ENCODE measurements around the gene MYLK2. TPM values are rescaled to one million over a fixed set of nuclear protein-coding genes. Genes with fewer than 3 reads are reported as not detected.

MYLK2 gene
- total RNA-seq, 1 experiment from 2014 or later: 0.74 TPM

GRCh38 chr20:31881945-31882344 is 62.8 kb downstream of the MYLK2 start:
- Histone ChIP-seq H3K4me1 (ENCODE audit: insufficient read depth, low read length) (no peaks in the 10 kb centered on the region), H3K4me2 (ENCODE audit: insufficient read depth, insufficient read length, low read length) (no peak overlapping the region), H3K79me2 (ENCODE audit: insufficient read depth, low read length) (no peaks in the 10 kb centered on the region), H2BK5ac (ENCODE audit: insufficient read length, low read length) (no peak overlapping the region), H3K27ac (ENCODE audit: insufficient read length, low read depth, low read length) (no peak overlapping the region), H3K4ac (ENCODE audit: low read depth, low read length) (no peak overlapping the region), H4K5ac (ENCODE audit: insufficient read length, low read depth, low read length) (no peak overlapping the region), H2BK12ac (ENCODE audit: insufficient read length, low read depth, low read length) (no peak overlapping the region), H4K20me1 (ENCODE audit: control insufficient read depth, insufficient read depth, insufficient read length) (no peaks in the 10 kb centered on the region), H3K14ac (ENCODE audit: insufficient read depth, low read length) (no peak overlapping the region), H3K23ac (ENCODE audit: insufficient read length, low read depth, low read length) (no peak overlapping the region), H4K8ac (replicated peaks; ENCODE audit: insufficient read length, low read depth, low read length) (no peak overlapping the region), H2BK20ac (ENCODE audit: low read depth, low read length, poor library complexity, severe bottlenecking) (no peak overlapping the region), H2BK120ac (ENCODE audit: low read depth, low read length, poor library complexity, severe bottlenecking) (no peak overlapping the region), H4K91ac (ENCODE audit: insufficient read length, low read depth, low read length) (no peak overlapping the region), H3K56ac (ENCODE audit: insufficient read length, low read depth, low read length) (no peak overlapping the region), H2AFZ (ENCODE audit: low read length) (no peak overlapping the region), H3T11ph (ENCODE audit: low read length) (no peak overlapping the region), H2AK5ac (ENCODE audit: insufficient read length, low read length) (no peak overlapping the region), H3K27me3 (ENCODE audit: insufficient read depth, low read length) (no peaks in the 10 kb centered on the region), H2BK15ac (ENCODE audit: low read depth, low read length) (no peak overlapping the region), H3K79me1 (ENCODE audit: insufficient read depth, low read depth, low read length, poor library complexity, severe bottlenecking) (no peaks in the 10 kb centered on the region), H3K9ac (ENCODE audit: extremely low read depth, insufficient read length, low read length) (no peak overlapping the region), H3K23me2 (ENCODE audit: insufficient read length, low read depth, low read length, poor library complexity, severe bottlenecking) (peaks cover 3% of the 10 kb centered on the region), H3K9me3 (ENCODE audit: control insufficient read depth, low read depth, low read length) (no peaks in the 10 kb centered on the region), H3K18ac (ENCODE audit: insufficient read length, low read depth, low read length) (no peak overlapping the region)
- WGBS (ENCODE audit: extremely low coverage, insufficient read length, low lambda C conversion rate): no CpG with 5 or more reads among the region's 5 CpGs
- no peaks in the 10 kb centered on the region for H3K36me3 Mint-ChIP-seq (ENCODE audit: insufficient read depth in 1 of 3, low read depth in 3 of 3)
- H3K27ac Mint-ChIP-seq: no peak overlapping the region
- H3K4me3 Mint-ChIP-seq: no peak overlapping the region
- TF ChIP-seq CTCF (conservative IDR thresholded peaks at IDR 0.05): no peak
- no peaks in the 10 kb centered on the region for H3K9me3 Mint-ChIP-seq
- no peak for DNase-seq
- peaks cover 35% of the 10 kb centered on the region for H3K27me3 Mint-ChIP-seq (ENCODE audit: low read depth)
- H3K4me1 Mint-ChIP-seq: peaks cover 11 to 13% of the 10 kb centered on the region in 2 experiments

All from H9 (cell line).